ENCODE measurements around the gene HSPB7.

GRCh38 chr1:15975358-15975804, 42.5 kb downstream of the HSPB7 start:
- TF ChIP-seq EZH2 (IDR thresholded peaks at IDR 0.05): no peak
- TF ChIP-seq POLR2AphosphoS5 (IDR thresholded peaks at IDR 0.05; ENCODE audit: borderline replicate concordance, low read depth, low read length): no peak
